Pulmonary artery endothelial cell (primary cell): ENCODE results near the gene MAP2K7. TPM values are rescaled to one million over a fixed set of nuclear protein-coding genes. Genes with fewer than 3 reads are reported as not detected.
A peak's percentile ranks its signal among the peaks of the same experiment; 100 is the strongest.

Source experiments
- DNase-seq: peaks from one replicate; pipeline ENCODE4 v3.0.0-alpha.2; 2011; ENCODE audit warnings: low read depth, low spot score
- total RNA-seq: library from RNA; depleted of rRNA; stranded (reverse); fragments of >200 nt; gene quantifications from 2 replicates; pipeline ENCODE4 v1.2.3, GENCODE V29; 2014

The MAP2K7 gene
- total RNA-seq, 1 donor from 2014 or later, result 8.8 TPM

DNA sequence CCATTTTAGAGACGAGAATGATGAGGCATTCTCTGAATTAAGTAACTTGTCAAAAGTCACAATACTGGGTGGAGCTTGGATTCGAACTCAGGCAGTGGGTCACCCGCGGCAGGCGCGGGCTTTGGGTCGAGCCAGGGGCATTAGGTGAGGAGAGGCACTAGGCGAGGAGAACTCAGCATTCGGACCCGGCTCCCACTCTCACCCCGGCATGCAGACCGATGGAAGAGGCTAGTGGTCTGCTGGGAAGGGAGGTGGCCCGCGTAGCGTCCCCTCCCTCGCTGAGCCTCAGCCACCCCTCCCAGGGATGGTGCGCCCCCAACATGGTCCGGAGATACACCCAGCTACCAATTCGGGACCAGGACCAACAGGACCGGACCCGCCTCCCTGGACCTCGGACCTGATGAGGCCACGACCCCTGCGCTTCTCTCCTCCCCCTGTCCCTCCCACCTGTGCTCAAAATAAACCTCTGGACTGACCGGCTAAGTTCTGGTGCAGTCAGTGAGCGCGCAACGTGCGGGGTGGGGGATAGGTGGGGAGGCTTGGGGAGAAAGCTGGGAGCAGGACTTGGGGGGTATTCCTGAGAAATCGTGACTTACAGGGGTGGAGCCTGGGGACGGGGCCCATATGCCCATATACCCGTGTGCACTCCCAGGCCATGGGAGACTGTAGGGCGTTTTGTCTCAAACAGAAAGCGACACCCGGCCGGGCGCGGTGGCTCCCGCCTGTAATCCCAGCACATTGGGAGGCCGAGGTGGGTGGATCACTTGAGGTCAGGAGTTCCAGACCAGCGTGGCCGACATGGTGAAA, 15.1 kb downstream of the MAP2K7 start:
- no peak for DNase-seq

- DNase-seq, result peak; percentile 71
Measured at GRCh38 chr19:7919610-7920518, 16.2 kb downstream of the MAP2K7 start, which contains the start of gene SNAPC2. Gene SNAPC2, plus strand, starts transcription at chr19:7920338. Its CDS starts 29 bp downstream, at chr19:7920367.

DNA sequence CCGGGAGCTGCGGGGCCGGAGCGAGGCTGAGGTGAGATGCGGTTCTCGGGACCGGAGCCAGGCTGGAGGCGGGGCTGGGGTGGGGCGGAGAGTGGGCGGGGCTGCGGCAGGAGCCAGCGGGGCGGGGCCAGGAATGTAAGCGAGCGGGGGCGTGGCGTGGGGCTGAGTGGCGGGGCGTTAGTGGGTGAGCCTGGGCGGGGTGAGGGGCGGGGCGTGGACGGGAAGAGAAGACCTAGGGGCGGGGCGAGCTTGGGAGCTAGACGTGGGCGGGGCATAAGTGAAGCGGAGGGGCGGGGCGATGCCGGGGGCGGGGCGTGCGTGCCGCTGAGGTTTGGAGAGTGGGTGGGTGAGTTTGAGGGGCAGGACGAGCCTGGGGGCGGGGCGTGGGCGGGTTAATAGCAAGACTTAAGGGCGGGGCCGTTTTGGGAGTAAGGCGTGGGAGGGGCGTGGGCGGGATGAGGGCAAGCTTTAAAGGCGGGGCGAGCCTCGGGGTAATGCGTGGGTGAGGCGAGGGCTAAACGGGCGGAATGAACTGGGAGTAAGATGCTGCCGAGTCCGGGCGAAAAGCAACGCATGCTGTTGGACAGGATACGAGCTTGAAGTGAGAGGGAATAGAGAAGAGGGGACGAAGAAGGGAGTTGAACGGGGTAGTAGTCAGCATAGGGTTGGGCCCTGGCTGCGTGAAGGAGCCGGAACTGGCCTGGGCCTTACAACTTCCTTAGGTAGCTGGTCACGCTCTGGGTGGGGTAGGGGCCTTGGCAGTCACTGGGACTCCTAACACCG, 17.0 kb downstream of the MAP2K7 start:
- DNase-seq, result peak; percentile 91

GRCh38 chr19:7921302-7921966, 17.8 kb downstream of the MAP2K7 start:
- DNase-seq, result no peak

GRCh38 chr19:7921967-7922835, 18.5 kb downstream of the MAP2K7 start:
- DNase-seq, result no peak

GRCh38 chr19:7922836-7923195, 19.1 kb downstream of the MAP2K7 start:
- DNase-seq, result no peak

DNA sequence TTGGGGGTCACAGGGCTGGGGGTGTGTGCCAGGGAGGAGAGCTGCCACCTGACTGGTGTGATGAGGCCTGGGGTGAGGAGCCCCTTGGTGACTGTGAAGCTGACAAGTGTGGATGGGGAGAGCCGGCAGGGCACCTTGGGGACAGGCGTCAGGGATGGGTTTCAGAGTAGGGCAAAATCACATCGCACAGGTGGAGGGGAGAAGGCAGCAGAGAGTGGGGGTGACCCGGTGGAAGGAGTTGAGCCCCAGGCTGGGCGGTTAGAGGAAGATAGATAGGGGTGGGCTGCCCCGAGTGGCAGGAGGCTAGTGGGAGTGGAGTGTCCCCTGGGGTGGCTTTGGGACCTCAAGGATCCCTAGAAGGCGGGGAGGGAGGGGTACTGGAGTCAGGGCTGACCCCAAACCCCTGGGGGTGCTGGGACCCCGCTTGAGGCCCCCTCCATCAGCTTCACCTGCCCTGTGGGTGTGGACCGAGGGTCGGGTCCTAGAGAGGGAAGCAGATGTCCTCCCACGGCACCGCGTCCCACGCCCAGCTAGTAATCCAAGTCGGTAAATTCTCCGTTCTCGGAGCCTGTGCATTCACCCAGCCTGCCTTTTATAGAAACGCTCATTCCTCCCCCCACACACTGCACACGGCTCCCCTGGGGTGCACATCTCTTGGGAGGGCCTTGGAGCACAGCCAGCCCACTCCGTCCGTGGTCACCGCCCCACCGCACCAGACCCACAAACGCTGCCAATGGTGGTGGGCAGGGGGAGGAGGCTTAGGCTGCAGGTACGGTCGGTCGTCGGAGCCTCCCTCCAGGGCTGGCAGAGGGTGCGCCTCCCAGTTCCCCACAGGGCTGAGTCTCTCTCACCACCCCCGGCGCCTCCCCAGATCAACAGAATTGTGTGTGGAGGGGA, 19.9 kb downstream of the MAP2K7 start:
- DNase-seq, result no peak

DNA sequence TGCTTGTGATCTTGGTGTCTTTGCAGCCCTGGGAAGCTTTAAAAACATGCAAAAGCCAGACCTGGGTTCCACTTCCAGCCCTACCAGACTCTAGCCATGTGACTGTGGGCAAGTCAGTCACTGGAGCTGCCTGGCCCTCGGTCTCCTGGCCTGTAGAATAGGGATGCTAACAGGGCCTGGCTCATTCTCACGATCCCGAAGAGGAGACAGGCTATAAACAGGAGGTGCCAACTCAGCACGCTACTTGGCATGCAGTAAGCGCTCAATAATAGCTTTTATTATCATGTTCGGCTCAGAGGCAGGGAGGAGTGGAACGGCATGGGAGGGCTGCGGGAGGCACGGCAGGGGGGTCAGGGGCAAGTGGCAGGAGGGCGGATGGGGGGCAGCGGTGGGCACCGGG, 20.6 kb downstream of the MAP2K7 start:
- no peak for DNase-seq

DNA sequence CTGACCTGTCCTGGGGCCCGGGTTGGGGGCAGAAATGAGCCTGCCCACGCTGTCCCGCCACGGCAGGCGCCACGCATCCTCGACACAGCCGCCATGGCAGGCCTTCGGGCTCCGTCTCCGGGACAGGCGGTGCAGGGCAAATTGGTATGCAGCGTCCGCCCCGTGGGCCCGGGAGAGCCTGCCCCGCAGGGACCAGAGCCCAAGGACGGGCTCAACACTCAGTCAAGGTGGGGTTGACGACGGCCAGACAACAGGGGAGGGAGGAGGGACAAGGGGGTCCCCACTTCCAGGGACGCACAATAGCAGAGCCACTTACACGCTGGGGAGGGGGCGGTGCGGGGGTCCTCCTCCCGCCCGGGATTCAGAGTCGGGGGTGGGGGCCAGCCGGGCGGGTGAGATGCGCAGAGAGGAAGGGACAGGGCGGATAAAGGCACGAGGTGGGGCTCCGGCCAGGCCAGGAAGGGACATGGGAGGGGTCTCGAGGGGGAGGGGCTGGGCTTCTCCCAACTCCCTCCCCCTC, 21.0 kb downstream of the MAP2K7 start:
- DNase-seq, result no peak

- DNase-seq, result no peak
Measured at GRCh38 chr19:7925171-7925851, 21.6 kb downstream of the MAP2K7 start.

DNA sequence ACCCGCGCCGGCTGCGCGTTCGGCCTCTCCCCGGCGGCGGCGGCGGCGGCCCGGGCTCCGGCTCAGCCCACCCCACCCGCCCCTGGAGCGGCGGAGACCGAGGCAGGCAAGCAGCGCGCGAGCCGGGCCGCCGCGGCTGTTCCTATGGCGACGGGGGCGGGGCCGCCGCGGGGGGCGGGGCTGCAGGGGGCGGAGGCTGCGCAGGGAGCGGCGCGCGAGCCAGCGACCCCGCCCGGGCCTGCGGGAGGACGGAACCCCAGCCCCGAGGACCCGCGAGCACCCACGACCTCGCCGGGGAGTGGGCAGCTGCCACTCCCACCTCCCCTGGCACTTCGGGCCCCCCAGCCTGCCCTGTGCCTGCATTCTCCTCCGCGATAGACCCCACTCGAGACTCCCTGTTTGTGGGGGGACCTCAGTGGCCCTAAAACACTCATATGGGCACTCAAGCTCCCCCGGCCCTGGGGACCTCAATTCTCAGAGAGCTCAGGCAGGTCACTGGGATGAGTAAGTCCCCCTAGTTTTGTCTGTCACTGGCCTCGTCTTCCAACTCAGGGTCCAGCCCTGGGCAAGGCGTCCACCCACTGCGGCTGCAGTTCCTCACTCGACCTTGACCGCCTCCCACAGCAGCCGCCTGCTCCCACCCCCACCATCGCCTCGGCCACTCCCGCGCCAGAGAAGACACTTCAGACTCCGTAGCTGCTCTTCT, 22.5 kb downstream of the MAP2K7 start, which contains the start of gene CTXN1:
Gene CTXN1 (minus strand): TSS at position 115 of the 706 bp plus-strand sequence. CDS start 597 bp downstream, outside the sequence.
- no peak for DNase-seq

DNA sequence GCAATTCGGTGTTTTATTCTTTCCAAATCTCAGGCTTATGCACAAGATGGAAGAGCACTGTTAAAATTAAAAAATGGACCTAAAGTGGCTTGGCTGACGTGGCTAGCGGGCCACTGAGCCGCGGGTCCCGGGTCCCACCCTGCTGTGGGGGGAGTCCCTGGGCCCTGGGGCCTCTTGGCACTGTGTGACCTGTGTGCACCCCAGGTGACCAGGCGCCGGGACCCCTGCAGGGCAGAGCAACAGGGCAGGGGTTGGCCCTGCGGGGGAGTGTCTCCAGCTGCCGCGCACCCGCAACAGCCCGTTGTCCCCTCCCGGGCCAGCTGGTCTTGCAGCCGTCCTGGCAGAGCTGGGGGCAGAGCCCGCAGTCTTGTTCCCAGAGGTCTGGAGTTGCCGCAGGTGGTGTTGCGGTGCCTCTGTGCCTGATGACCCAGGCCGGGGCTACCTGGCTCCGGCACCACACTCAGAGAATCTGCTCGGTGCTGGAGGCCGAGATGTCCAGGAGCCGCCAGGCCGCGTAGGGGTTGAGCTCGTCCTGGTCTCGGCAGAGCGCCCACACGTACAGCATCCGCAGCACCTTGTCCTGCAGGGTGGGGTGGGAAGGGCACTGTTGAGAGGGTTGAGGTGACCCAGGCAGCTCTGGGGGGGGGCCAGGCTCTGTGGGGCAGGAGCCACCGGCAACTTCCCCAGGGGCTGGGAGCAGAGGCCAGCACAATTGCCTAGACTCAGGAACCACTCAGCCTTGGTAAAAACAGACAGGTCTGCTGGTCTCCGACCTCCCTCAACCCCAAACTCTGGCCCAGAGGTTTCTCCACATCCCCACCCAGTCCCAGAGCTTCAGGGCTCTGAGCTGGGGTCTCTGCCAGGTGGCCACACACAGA, 23.3 kb downstream of the MAP2K7 start:
- no peak for DNase-seq

DNA sequence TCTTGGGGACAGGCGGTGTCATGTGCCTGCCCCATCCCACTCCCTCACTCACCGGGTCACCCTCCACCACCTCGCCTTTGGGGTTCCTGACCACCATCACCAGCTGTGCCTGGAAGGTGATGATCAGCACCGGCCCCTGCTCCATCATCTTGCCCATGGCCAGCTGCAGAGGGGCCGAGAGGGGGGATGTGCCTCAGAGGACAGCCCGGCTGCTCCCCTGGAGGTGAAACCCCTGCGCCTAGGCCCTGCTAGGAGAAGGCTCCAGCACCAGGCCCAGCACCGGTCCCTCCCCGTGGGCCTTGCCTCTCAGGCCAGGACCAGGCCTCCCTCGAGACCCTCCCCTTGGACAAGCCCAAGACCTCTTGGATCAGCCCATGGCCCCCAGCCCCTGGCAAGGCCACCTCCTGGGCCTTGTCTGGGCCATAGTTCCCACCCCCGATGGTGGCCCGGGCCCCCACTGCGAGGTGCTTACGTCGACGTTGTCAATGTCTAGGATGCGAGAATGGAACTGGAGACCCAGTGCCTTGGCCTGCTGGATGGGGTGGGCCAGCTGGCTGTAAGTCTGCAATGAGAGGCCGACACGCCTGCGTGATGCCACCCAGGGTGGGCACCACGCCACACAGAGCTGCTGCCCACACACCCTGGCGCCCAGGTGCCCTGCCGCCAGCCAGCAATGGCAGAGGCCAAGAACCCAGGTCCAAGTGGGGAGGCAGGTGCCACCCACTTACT, 24.1 kb downstream of the MAP2K7 start:
- no peak for DNase-seq

DNA sequence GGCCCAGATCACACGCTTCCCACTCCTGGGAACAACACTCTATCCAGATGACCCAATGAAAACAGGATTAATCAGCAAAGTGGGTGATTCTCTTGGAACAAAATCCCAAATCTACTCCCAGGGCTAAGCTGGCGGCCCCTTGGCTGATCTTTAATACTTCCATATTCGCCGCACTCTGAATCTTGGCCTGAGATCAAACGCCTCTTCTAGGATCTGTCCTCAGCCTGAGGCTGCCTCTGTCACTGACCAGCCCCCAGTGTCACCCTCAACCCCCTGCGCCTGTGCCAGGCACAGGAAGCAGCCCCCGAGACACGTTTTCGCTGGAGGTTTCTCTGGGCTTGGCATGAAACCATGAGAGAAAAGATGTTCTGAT, 24.6 kb downstream of the MAP2K7 start:
- DNase-seq, result no peak

DNA sequence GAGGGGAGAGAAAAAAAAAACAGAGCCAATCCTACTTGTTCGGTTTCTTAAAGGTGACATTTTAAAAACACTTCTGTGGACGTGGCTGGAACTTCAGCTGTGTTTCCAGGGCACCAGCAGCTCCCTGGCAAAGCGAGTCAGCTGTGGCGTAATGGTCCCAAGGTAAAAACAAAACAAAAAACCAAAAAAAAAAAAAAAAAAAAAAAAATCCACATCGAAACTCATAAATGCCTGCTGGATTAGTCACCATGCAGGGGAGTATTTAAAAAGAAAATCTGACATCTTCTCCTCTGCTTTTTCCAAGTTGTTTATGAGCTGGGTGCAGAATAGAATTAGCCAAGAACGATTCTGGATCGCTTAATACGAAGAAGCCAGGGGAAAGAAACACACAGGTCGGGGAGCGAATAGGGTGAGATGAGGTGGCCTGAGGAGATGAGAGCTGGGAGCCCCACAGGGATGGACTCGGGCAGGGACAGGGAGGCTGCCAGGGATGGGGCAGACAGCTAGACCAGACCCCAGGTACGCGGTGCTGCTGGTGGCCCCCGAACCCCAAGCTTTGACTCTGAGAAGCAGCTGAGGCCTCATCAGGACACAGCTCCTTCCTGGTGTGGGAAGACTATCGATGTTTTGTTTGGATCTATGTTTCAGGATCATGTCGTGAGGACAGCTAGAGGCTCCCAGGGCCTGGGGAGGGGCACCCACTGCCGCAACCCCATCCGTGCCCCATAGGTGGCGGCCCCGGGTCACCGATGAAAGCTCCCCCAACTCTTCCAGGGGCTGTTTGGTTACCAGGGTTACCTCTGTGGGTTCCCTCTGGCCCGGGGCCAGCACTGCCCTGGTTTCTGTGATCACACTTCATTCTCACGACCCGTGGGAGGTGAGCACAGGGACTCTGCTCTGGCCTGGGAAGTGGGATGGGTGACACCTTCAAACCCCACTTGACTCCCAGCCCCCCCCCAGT, 25.3 kb downstream of the MAP2K7 start:
- DNase-seq, result no peak
